Spleen (tissue), 7 donors: ENCODE data around the gene SEMA4A.

ENCODE experiments used
- POLR2A ChIP-seq, 3 donors: fragments of 450-650 bp; IDR thresholded peaks; one replicate each; pipeline ENCODE4 v1.5.1; 2017; ENCODE audit warnings: antibody characterized with exemption in 3 of 3, mild to moderate bottlenecking in 1 of 3
- POLR2AphosphoS5 ChIP-seq, 3 donors: sonication (generic); formaldehyde crosslinking; IDR thresholded peaks; one replicate each; pipeline ENCODE4 v1.5.1; 2017; ENCODE audit warnings: antibody characterized with exemption in 3 of 3
- TF ChIP-seq, protein P1 (sequence below), 11 experiments: fragments of 200-600 bp in 7 of 11; fragments of 450-650 bp in 4 of 11; sonication (generic) in 4 of 11; IDR thresholded peaks in 8 of 11; conservative IDR thresholded peaks in 3 of 11; 1 replicate in 7 of 11; 2 replicates in 4 of 11; pipeline versions ENCODE4 v1.4.0 to v1.8.0; 2016 to 2021; ENCODE audit warnings: antibody characterized with exemption in 11 of 11, inconsistent platforms in 4 of 11, mild to moderate bottlenecking in 1 of 11
- donor health status: DM: no; HTN: no; CAD: no; lungs with moderate emphysema.
- donor health status: DM: no; HTN: no; CAD: no.
- donor health status: DM: no; HTN: no; CAD: no.

DNA sequence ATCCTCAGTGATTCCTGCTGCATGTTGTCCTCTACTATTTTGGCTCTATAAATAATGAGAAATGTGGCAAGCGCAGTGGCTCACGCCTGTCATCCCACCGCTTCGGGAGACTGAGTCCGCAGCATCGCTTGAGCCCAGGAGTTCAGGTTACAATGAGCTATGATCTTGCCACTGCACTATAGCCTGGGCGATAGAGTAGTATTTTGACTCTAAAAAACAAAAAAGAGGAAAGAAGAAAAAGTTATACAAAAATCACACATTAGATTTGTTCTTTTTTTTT lies 39.8 kb downstream of the SEMA4A start:
- TF ChIP-seq, protein P1, sequence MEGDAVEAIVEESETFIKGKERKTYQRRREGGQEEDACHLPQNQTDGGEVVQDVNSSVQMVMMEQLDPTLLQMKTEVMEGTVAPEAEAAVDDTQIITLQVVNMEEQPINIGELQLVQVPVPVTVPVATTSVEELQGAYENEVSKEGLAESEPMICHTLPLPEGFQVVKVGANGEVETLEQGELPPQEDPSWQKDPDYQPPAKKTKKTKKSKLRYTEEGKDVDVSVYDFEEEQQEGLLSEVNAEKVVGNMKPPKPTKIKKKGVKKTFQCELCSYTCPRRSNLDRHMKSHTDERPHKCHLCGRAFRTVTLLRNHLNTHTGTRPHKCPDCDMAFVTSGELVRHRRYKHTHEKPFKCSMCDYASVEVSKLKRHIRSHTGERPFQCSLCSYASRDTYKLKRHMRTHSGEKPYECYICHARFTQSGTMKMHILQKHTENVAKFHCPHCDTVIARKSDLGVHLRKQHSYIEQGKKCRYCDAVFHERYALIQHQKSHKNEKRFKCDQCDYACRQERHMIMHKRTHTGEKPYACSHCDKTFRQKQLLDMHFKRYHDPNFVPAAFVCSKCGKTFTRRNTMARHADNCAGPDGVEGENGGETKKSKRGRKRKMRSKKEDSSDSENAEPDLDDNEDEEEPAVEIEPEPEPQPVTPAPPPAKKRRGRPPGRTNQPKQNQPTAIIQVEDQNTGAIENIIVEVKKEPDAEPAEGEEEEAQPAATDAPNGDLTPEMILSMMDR (IDR thresholded peaks at IDR 0.05 in 8 of 11, conservative IDR thresholded peaks at IDR 0.05 in 3 of 11): no peak
- no peak for TF ChIP-seq POLR2A (IDR thresholded peaks at IDR 0.05)
- TF ChIP-seq POLR2AphosphoS5 (IDR thresholded peaks at IDR 0.05): no peak
